A673 (cell line): Measurements from ENCODE around the gene FAM98B. TPM values are rescaled to one million over a fixed set of nuclear protein-coding genes. Genes with fewer than 3 reads are reported as not detected.

Source experiments
- BruUV-seq: library from RNA; stranded (reverse); fragments of 400-500 nt; replicated peaks from 2 replicates; lab custom pipeline; 2021; lab: Mats Ljungman, UMichigan
- CTCF ChIA-PET: fragments of 300-600 bp; sonication (Branson Sonifier 250); formaldehyde crosslinking; loops from one replicate; lab custom pipeline; 2022; ENCODE audit warnings: antibody characterized with exemption; lab: Charles Lee
- POLR2A ChIA-PET: fragments of 300-600 bp; sonication (Branson Sonifier 250); formaldehyde crosslinking; loops from one replicate; lab custom pipeline; 2022; ENCODE audit warnings: antibody characterized with exemption; ENCODE audit not compliant: low non-redundant PET; lab: Charles Lee
- DNase-seq: peaks from one replicate; pipeline ENCODE4 v3.0.0-alpha.2; 2015; ENCODE audit warnings: low spot score
- H3K27ac ChIP-seq: fragments of 200-600 bp; sonication (generic); 2 replicates; pipeline ENCODE4 v1.5.1; 2016; ENCODE audit warnings: mixed run types, low read depth, mild to moderate bottlenecking, mixed read lengths, antibody characterized with exemption, low read length; ENCODE audit not compliant: poor library complexity, severe bottlenecking
- H3K27me3 ChIP-seq: fragments of 200-600 bp; sonication (generic); replicated peaks from 2 replicates; pipeline ENCODE4 v1.6.1; 2017; ENCODE audit warnings: mixed run types, low read depth, mild to moderate bottlenecking, mixed read lengths, antibody characterized with exemption, low read length; ENCODE audit not compliant: insufficient read depth, poor library complexity
- H3K36me3 ChIP-seq: fragments of 200-600 bp; sonication (generic); 2 replicates; pipeline ENCODE4 v1.6.1; 2016; ENCODE audit warnings: mixed run types, mild to moderate bottlenecking, mixed read lengths, antibody characterized with exemption, low read length; ENCODE audit not compliant: insufficient read depth, poor library complexity, severe bottlenecking
- H3K4me1 ChIP-seq: fragments of 200-600 bp; sonication (generic); 2 replicates; pipeline ENCODE4 v1.6.1; 2017; ENCODE audit warnings: mixed run types, mild to moderate bottlenecking, mixed read lengths, antibody characterized with exemption, low read length; ENCODE audit not compliant: insufficient read depth, poor library complexity, severe bottlenecking
- H3K4me3 ChIP-seq: fragments of 200-600 bp; sonication (generic); 2 replicates; pipeline ENCODE4 v1.5.1; 2016; ENCODE audit warnings: low read depth, mixed run types, mild to moderate bottlenecking, mixed read lengths, low read length; ENCODE audit not compliant: poor library complexity, severe bottlenecking
- H3K9me3 ChIP-seq: fragments of 200-600 bp; sonication (generic); 2 replicates; pipeline ENCODE4 v1.6.1; 2016; ENCODE audit warnings: mixed run types, low read depth, mild to moderate bottlenecking, mixed read lengths, antibody characterized with exemption, low read length; ENCODE audit not compliant: poor library complexity, severe bottlenecking
- CTCF ChIP-seq: fragments of 300-800, 200-600 bp; sonication (generic); conservative IDR thresholded peaks from 2 replicates; pipeline ENCODE4 v1.5.1; 2017; ENCODE audit warnings: low read depth, mild to moderate bottlenecking, antibody characterized with exemption, low read length, moderate library complexity, mixed read lengths
- EZH2 ChIP-seq: fragments of 200-600 bp; sonication (generic); IDR thresholded peaks from 2 replicates; pipeline ENCODE4 v1.6.1; 2017; ENCODE audit warnings: borderline replicate concordance, low read depth, mild to moderate bottlenecking, mixed read lengths, antibody characterized with exemption, low read length; ENCODE audit not compliant: poor library complexity, severe bottlenecking
- intact Hi-C: fragments of 100-400 bp; cut with micrococcal nuclease; formaldehyde crosslinking; loops from one replicate; pipeline ENCODE4 v1.10.0; 2022; ENCODE audit not compliant: unreplicated experiment
- total RNA-seq: library from RNA; stranded (reverse); gene quantifications from 2 replicates; pipeline ENCODE4 v1.2.3, GENCODE V29; 2021

The FAM98B gene
- total RNA-seq, 1 experiment from 2014 or later = 45.0 TPM

- POLR2A ChIA-PET = interaction anchor here (0.5 kb wide), 1 partner anchor 776 kb away, joined by 3 read pairs; no protein-coding TSS in a partner anchor
- Histone ChIP-seq H3K36me3 (peaks cover 36% of the 10 kb centered on the region), H3K27me3 (no peaks in the 10 kb centered on the region), H3K4me1 (no peaks in the 10 kb centered on the region), H3K9me3 (no peaks in the 10 kb centered on the region), H3K27ac (no peak overlapping the region), H3K4me3 (no peak overlapping the region)
- intact Hi-C loops = loop anchor here (10.0 kb wide), 1 partner anchor 213 kb away; no protein-coding TSS in a partner anchor
- DNase-seq = no peak
- CTCF ChIA-PET = no interaction called here
- TF ChIP-seq EZH2 (no peak), CTCF (no peak)
- no TSS peak for BruUV-seq
Observed at GRCh38 chr15:38471974-38472373, 18.0 kb downstream of the FAM98B start.

GRCh38 chr15:38474155-38474757 lies 20.3 kb downstream of the FAM98B start:
- peaks cover 37% of the 10 kb centered on the region for H3K36me3 ChIP-seq
- H3K9me3 ChIP-seq = no peaks in the 10 kb centered on the region
- POLR2A ChIA-PET = no interaction called here
- no peak overlapping the region for H3K4me3 ChIP-seq
- peak; percentile 51 for DNase-seq
- H3K4me1 ChIP-seq = no peaks in the 10 kb centered on the region
- no TSS peak for BruUV-seq
- CTCF ChIA-PET = no interaction called here
- H3K27me3 ChIP-seq = no peaks in the 10 kb centered on the region
- H3K27ac ChIP-seq = no peak overlapping the region
- TF ChIP-seq CTCF = peak; percentile 66
- TF ChIP-seq EZH2 = no peak
- intact Hi-C loops = loop anchor here (10.0 kb wide), 1 partner anchor 211 kb away; no protein-coding TSS in a partner anchor

- Histone ChIP-seq H3K27ac (no peak overlapping the region), H3K27me3 (no peaks in the 10 kb centered on the region), H3K4me3 (no peak overlapping the region), H3K4me1 (no peaks in the 10 kb centered on the region), H3K9me3 (no peaks in the 10 kb centered on the region), H3K36me3 (peaks cover 37% of the 10 kb centered on the region)
- CTCF ChIA-PET = no interaction called here
- intact Hi-C loops = loop anchor here (10.0 kb wide), 1 partner anchor 209 kb away; no protein-coding TSS in a partner anchor
- DNase-seq = no peak
- no TSS peak for BruUV-seq
- POLR2A ChIA-PET = no interaction called here
- TF ChIP-seq EZH2 (no peak), CTCF (no peak)
Observed at GRCh38 chr15:38475361-38475760, 21.4 kb downstream of the FAM98B start.
